CD4-positive, alpha-beta T cell treated with Interferon gamma for 1 hour (primary cell): Measurements from ENCODE around the gene GTF2H1.
A peak's percentile ranks its signal among the peaks of the same experiment; 100 is the strongest.

Experiments
- DNase-seq: peaks from one replicate; pipeline ENCODE4 v3.0.0-alpha.2; 2020

Gene GTF2H1

DNA sequence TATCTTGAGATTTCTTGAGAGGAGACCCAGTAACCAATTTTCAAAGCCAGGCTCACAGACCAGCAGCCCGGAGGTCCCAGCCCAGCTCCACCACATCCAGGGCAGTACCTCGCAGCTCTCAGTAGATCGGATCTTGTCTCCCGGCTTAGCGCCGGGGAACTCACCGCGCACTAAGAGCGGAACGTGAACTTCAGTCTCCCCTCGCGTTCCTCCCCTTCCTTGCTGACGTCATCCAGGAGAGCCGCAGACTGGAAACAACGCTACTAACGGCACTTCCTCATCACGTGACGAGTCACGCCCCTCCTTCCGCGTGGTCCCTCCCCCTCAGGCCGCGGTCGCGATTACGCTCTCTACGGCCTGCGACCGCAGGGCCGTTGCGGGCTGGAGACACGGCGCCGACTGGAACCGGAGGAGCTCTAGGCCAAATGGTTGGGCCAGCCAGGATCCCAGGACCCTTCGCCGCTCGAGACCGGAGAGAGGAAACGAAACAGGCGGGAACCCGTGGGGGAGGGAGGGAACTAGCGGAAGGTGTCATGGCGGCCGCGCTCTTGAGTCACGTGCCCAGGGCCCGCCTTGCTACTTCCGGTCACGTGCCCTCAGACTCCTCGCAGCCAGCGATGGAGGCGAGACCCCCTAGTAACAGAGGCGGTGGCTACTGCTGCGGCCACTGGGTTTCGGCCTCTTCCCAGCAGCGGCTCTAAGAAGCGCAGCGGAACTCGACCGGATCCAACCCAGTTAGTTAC, at the start of gene GTF2H1, which contains the start of gene HPS5:
GTF2H1 (plus strand) TSS at position 599 of the 743 bp plus-strand sequence. CDS start 10,508 bp downstream, outside the sequence.
HPS5 (minus strand) TSS at position 172 of the 743 bp plus-strand sequence. CDS start 4,282 bp downstream, outside the sequence.
- peak; percentile 97 for DNase-seq

DNA sequence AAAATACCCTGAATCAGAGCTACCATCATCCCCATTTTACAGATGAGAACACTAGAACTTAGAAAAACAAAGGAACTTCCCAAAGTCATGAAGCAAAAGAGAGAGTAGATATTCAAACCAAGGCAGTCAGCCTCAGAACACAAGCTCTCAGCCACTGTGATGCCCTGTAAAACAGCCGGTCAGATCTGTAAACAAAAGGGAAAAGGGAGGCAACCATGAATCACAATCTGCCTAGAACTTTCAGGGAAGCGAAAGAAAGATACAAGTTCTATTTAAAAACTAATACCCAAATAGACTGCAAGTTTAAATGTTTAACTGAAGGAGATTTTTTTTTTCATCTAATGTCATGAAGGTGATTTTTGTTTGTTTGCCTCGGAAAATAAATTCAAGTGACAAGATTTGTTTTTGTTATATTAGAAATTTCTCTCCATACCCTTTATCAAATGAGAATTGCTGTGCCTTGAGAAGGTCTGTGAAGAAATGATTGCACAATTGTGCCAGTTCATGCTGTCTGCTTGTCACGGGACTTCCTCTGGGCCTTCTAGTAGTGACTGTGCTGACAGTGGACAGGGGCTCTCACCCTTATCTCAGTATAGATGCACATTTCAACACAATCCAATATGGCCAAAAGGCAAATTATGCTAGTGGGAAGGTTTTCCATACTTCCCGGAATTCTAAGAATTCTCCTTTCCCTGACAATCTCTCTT, 44.6 kb upstream of the GTF2H1 start:
- peak; percentile 42 for DNase-seq

DNA sequence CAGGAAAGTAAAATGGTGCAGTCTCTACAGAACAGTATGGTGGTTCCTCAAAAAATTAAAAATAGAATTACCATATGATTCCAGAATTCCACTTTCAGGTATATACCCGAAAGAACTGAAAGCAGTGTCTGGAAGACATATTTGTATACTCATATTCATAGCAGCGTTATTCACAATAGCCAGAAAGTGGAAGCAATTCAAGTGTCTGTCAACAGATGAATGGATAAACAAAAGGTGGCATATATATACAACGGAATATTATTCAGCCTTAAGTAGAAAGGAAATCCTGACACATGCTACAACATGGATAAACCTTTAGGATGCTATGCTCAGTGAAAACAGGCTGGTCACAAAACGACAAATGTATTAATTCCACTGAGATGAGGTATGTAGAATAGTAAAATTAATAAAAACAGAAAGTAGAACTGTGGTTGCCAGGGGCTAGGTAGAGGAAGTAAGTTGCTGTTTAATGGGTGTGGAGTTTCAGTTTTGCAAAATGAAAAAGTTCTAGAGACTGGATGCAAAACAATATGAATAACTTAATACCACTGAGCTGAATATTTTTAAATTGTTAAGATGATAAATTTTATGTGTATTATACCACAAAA, 41.8 kb upstream of the GTF2H1 start:
- no peak for DNase-seq

DNA sequence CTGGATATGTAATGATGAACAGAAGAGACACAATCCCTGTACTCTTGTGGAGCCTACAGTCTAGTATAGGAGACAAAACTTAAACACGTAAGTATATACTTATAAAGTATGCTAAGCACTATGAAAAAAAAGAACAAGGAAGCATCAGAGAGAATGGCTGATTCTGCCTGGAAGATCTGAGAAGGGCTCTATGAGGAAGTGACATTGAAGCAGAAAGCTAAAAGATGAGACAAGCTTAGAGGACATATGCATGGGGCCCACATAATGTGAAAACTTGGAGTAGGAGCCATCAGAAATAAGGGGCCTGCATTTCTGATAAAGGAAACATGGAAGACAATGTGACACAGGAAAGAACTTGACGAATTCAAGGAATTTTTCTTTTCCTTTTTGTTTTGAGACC, 39.7 kb upstream of the GTF2H1 start:
- no peak for DNase-seq

DNA sequence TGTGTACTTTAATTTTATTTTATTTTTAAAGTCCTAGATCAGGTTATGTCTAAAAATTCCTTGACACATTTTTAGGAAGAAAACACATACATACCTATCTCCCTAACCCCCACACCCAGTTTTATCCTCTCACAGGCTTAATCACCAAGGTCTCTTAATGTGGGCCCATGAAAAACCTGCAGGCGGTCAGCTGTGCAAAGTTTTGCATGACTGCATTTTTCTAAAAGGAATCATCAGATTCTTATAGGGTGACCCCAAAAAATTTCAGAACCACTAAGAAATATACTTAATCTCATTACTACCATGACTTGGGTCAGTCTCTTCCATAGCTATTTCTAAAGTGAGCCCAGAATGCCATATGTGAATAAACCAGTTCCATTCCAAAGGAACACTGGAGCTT, 36.5 kb upstream of the GTF2H1 start:
- no peak for DNase-seq

DNA sequence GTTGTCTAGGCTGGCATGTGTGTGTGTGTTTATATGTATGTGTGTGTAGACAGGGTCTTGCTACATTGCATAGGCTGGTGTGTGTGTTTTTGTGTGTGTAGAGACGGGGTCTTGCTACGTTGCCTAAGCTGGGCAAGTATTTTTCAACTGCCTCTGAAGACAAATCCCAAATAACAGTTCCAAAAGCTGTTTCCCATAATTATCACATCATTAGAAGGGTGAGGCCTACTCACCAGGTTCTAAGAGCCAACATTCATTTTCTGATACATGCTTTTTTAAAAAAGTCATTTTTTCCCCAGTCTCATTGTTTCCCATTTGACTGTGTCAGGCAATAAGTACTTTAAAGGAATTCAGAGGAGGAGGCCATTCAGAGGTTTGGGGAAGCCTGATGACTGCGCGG, 33.5 kb upstream of the GTF2H1 start:
- DNase-seq: no peak

DNA sequence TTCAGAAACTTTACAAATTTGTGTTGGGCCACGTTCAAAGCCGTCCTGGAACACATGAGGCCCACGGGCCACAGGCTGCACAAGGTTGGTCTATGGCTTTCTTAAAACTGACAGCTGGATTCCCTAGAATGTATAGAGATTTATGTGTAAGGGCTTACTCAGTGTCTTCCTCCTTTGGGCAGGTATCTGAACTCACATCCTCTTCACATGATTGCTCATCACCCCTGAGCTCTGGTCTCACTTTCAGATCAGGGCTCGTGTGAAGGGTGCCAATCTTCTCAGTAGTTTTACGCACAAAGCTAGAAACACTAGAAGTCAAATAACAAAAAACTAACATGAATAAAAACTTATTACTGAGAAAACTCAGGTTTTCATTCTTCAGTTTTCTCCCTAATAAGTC, 27.5 kb upstream of the GTF2H1 start:
- no peak for DNase-seq

DNA sequence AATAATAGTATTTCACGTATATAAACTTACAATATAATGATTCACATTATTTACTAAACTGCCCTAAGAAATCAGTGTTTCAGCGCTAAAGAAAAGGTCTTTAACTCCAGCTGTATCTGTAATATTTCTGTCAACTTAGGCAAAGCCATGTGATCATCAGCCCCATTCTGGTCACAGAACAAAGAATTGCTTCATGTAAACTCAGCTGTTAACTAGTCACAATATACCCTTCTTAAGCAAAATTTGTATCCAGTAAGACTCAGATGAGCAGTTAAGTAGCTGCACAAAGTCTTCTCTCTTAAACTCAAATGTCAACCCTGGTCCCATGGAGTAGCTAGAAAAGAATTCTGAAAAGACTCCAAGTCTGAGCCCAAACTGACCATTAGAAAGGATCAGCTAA, 27.1 kb upstream of the GTF2H1 start:
- no peak for DNase-seq

DNA sequence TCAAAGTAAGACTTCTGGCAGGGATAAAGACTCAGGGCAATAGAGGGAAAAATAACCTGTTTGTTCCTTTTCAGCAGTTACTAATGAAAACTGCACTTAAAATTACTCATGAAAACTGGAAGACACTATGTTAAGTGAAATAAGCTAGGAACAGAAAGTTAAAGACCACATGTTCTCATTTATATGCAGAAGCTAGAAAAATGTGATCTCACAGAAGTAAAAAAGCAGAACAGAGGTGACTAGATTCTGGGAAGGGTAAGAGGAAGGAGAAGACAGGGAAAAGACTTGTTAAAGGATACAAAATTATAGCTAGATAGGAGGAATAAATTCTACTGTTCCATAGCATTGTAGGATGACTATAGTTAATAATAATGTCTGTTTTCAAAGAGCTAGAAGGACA, 22.6 kb upstream of the GTF2H1 start:
- no peak for DNase-seq

DNA sequence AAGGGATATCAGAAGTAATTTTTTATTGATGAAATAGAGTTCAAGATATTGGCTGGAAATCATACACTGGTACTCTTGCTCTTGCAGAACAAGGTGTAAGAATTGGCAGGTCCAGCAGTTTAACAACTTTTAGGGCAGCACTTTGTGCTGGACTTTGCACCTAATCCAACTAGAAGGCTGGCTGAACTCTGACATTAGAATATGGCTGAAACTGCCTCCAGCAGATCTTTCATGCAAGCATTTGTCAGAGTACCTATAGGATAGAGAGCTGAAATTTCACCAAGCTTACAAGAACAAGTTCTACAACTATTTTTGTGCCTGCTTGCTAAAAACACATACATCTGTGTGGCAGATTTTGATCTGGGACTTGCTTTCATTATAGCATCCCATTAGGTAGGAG, 17.6 kb upstream of the GTF2H1 start:
- DNase-seq: no peak

DNA sequence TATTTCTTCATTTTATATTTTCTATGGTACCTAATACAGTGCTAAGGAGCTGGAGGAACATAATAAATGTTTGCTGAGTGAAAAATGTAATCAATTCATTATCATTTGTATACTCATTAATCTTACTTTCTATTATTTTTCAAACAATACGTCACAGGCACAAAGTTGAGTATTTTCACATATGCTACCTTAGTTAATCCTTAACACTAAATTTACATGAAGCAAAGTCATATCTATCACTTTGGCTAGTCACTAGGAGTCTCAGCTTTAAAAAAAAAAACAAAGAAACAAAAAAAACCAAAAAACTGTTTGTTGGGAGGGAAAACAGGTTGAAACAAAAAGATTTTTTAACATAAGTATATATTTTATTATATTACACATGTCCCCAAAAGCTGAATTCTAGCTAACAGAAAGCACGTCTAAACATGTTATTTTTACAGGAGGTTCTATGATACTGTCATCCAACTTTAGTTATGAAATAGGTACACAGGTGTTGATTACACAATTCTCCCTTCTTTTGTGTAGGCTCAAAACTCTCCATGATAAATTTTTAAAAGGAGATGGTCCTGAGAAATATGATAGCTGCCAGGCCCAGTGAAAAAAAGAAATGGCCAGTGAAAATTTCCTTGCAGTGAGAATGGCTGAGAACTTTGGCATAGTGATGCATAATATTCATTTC, 14.8 kb upstream of the GTF2H1 start:
- DNase-seq: no peak

DNA sequence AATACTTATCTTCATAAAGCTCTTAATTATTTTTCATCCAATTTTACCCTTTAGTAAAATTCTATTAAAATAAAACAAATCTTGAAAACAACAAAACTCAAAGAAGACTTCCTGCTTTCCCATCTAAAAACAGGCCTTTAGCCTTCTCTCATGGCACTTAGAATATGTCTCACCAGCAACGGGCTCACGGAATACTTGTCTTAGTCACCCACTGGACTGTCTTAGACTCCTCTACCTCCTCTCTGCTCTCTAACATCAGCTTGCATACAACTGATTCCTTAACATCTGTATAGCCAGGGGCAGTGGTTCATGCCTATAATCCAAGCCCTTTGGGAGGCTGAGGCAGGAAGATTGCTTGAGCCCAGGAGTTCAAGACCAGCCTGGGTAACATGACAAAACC, 14.1 kb upstream of the GTF2H1 start:
- no peak for DNase-seq

DNA sequence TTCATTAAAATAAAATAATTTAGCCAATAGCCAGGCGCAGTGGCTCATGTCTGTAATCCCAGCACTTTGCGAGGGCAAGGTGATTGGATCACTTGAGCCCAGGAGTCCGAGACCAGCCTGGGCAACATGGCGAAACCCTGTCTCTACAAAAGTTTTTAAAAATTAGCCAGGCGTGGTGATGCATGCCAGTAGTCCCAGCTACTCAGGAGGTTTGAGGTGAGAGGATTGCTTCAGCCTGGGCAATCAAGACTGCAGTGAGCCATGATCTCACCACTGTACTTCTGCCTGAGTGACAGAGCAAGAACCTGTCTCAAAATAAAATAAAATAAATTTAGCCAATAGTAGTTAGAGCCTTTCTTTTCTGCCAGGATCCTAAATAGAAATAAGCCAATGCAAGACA, 12.7 kb upstream of the GTF2H1 start:
- no peak for DNase-seq

DNA sequence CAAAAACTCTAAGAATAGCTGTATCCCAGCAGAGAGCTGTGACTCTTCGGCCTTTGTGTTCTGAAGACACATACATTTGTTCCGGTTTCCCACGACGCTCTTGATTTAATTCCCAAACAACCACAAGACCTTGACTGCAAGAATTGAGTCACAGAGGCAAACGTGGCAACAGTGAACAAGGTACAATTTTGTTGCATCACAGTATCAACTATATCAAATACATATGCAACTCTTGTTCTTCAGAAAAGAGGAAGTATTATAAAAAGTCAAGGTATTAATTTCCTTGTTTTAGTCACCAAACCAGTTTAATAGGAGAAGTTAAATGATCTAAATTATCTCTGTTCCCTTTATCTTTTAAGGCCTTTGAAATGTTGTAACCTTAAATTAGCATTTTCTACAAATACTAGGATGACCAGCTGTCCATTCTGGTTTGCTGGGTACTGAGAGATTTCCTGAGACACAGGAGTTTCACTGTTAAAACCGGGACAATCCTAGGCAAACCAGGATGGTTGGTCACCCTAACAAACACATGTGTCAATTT, 11.5 kb upstream of the GTF2H1 start:
- peak; percentile 13 for DNase-seq

DNA sequence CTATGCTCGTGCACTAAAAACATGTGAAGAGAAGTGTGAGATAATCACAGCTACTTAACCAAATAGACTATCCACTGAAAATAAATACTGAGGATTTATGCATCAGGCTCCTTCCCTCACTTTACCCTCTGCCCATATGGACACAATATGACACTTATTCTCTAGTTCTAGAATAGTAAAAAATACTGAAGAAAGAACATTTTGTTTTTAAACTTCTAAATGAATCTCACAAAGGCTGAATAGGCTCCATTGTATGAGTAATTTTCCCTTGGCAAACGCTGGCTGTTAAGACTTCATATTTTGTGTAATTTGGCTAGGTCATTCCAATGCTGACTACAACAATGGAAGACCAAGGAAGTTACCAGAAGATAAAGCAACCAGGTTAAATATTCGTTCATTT, 10.4 kb upstream of the GTF2H1 start:
- DNase-seq: no peak

DNA sequence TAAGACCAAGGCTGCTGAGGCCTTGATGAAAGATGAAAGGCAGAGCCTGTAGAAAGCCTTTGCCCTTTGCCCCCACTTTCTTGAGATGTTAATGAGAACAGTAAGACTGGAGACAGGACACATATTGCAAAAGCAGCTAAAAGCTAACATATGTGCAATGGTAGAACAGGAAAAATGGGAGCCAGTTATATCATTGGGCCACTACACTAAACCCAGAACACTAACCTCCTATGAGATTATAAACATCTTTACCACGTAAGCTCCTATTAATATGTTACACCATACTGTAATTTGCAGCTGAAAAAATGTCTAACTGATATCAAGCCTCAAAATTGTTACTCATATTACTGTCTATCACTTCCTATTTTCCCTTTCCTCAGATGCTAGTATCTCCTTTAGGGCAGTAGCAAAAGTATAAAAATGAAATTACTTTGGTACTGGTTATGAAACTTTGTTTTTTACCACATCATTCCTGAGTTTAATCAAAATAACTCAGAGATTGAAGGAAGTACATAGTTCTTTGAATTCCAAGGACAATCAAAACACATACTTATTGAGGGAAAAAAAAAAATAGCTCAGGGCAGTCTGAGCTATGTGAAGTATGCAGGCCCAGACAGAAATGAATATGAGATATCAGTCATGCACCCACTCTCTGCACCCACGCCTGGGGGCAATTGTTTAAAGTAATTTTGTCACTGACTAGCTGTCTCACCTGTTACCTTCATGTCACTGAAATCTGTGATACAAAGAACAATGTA, 9.5 kb upstream of the GTF2H1 start:
- DNase-seq: no peak

DNA sequence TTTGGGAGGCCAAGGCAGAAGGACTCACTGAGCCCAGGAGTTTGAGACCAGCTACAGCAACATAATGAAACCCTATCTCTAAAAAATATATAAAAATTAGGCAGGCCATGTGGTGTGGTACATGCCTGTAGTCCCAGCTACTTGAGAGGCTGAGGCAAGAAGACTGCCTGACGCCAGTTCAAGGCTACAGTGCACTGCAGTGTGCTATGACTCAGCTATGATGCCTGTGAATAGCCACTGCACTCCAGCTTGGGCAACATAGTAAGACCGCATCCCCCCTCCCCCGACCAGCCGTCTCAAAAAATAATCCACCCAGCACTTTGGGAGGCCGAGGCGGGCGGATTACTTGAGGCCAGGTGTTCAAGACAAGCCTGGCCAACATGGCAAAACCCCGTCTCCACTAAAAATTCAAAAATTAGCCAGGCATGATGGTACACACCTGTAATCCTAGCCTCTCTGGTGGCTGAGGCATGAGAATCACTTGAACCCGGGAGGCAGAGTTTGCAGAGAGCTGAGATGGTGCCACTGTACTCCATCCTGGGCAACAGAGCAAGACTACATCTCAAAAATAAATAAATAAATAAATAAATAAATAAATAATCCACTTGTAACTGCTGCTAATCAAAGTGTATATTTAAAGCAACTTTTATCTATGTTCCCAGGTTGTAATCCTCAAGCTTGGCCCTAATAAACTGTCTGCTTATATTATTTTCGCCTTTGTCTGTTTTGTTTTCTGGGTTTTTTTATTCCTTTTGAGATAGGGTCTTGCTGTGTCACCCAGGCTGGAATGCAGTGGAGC, 8.2 kb upstream of the GTF2H1 start:
- no peak for DNase-seq

DNA sequence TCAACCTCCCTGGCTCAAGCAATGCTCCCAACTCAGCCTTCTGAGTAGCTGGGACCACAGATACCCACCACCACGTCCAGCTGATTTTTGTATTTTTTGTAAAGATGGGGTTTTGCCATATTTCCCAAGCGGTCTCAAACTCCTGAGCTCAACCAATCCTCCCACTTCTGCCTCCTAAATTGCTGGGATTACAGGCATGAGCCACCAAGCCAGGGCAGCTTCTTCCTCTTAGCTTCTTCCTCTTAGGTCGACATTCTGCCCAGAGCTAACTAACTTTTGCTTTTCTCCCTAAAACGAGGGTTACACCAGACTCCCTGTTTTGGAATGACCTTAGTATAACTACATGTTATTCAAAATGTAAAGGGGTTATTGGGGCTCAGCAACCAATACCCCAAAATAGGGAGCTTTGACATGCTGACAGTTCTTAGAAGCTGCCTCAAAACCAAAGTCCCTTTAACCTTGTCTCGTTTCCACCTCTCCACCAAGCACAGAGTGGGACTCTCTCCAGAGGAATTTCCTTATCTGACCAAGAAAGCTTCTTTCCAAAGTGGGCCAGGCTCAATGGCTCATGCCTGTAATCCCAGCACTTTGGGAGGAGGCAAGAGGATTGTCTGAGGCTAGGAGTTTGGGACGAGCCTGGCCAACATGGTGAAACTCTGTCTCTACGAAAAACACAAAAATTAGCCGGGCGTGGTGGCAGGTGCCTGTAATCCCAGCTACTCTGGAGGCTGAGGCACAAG, 7.4 kb upstream of the GTF2H1 start:
- DNase-seq: no peak

DNA sequence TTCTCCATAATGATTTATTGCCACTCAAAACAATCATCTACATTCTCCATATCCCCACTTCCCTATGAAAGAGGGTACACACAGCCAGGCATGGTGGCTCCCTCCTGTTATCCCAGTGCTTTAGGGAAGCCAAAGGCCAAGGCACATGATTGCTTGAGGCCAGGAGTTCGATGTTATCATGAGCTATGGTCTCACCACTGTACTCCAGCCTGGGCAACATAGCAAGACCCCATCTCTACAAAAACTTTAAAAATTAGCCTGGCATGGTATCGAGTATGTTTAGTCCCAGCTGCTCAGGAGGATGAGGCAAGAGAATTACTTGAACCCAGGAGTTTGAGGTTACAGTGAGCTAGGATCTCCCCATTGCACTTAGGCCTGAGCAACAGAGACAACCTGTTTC, 6.5 kb upstream of the GTF2H1 start:
- DNase-seq: no peak

DNA sequence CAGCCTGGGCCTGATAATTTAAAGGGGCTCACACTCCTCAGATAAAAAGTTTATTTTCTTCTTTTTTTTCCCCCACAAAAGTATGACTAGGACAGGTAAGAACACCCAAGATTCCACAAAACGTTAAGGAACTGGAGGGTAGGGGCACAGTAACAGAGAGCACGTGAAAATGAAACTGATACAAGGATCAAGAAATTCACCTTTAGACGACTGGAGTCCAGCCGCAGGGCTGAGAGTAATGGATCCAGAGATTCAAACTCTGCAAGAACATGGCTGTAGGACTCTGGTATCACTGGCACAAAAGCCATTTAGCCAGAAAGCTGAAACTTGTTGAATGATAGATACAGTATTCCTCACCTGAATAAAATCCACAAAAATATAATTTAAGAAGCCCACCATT, 4.8 kb upstream of the GTF2H1 start:
- no peak for DNase-seq

DNA sequence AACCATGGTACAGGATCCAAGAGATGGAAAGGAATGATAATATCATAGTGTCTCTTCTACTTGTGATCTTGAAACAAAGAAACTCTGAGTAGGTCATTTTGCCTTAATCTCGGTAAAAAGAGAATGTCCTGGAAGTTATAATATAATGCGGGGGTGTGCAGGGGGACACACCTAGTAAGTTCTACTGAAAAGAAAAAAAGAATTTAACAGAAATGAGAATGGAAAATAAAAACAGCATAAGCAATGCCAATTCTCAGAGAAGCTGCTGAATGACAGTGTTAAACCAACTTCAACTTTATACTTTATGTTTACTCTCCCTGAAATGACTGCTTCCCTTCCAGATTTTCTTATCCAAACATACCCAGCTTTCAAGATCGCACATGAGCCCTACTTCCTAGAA, 2.5 kb upstream of the GTF2H1 start:
- no peak for DNase-seq
